Muscle of arm (tissue), 12 donors: Measurements from ENCODE around the gene PPP3CA. TPM values are rescaled to one million over a fixed set of nuclear protein-coding genes. Genes with fewer than 3 reads are reported as not detected.
"Not testable (repeated sequence)": the region's sequence is repeated elsewhere in the genome, so short reads cannot be mapped to it uniquely, and the experiment has no call there.

Experiments
- DNase-seq: peaks from one replicate; pipeline ENCODE4 v3.0.0-alpha.2; 2013
- polyA plus RNA-seq, 12 donors: library from polyadenylated mRNA; unstranded; fragments of 120-200 nt; gene quantifications; one replicate each; pipeline ENCODE4 v1.2.1, GENCODE V29; 2013; ENCODE audit not compliant: insufficient read length in 12 of 12

PPP3CA gene
- polyA plus RNA-seq, 12 donors, result 27.4 to 1,285 (median 33.7) TPM

DNA sequence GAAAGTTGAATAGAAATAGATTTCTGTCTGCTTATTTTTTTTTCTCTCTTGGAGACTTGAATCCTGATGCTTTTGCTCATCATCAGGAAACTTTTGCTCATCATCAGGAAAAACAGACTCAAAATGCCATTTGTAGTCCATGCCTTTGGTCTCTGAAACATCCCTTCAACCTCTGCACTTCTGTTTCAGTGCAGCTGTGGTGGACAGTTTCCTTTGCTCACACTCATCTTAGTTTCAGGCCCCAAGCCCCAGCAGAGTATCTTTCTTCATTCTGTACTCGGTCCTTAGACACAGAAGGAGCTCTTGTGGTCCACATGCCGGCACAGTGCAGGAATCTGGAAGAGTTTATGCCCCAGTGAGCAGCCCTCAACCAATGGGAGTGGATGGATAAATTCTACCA, 337.9 kb downstream of the PPP3CA start:
- DNase-seq, result no peak

DNA sequence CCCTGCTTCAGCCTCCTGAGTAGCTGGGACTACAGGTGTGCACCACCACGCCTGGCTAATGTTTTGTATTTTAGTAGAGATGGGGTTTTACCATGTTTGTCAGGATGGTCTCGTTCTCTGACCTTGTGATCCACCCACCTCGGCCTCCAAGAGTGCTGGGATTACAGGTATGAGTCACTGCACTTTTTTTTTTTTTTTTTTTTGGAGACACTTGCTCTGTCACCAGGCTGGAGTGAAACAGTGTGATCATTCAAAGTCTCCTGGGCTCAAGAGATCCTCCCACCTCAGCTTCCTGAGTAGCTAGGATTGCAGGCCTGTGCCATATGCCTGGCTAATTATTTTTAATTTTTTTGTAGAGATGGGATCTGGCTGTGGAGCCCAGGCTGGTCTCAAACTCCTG, 338.8 kb downstream of the PPP3CA start:
- no peak for DNase-seq

DNA sequence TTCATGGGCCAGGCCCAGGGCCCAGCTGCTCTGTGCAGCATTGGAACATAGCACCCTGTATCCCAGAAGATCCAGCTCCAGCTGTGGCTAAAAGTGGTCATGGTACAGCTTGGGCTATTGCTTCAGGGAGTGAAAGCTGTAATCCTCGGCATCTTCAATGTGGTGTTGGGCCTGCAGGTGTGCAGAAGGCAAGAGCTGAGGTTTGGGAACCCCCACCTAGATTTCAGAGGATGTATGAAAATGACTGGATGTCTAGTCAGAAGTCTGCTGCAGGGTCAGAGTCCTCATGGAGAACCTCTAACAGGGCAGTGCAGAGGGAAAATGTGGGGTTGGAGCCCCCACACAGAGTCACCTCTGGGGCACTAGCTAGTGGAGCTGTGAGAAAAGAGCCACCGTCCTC, 341.7 kb downstream of the PPP3CA start:
- DNase-seq, result no peak

GRCh38 chr4:101000496-101000895, 346.8 kb downstream of the PPP3CA start:
- no peak for DNase-seq

DNA sequence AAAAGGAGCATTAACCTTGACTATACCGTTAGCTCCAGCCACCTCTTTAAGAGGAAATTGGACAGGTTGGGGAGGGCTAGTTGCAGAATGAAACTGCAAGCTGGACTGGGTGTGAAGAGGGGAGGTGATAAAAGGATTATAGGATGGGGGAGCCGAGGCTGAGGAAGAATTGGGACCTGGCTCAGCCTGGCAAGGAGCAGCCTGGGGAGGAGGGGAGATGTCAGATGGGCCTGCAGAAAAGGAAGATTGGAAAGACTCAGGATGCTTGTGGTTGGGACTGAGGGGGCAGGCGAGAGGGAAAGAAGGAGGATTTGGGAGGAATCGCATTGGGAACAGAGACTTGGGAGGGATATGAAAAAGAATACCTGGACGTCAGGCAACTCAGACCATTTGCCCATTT, 351.7 kb downstream of the PPP3CA start:
- DNase-seq, result no peak

DNA sequence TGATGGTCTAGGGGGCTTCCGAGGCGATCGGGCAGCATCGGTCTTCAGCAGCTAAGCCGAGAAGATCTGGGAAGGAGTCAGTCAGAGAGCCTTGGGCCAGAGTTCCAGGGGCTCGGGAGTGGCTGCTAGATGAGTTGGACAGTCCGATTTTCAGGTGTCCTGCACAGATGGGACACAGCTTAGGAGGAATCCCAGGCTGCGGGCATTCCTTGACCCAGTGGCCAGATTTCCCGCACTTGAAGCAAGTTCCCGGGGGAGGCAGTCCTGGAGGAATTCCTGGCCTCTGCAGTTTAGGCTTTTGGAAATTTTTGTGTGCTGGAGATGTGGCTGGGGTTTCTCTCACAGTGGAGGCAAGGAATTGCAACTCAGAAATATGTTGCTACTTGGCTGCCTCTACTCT, 352.3 kb downstream of the PPP3CA start:
- not testable (repeated sequence) for DNase-seq

- not testable (repeated sequence) for DNase-seq
Observed at GRCh38 chr4:100991332-100992069, 355.8 kb downstream of the PPP3CA start.

GRCh38 chr4:100989401-100989800, 357.9 kb downstream of the PPP3CA start:
- DNase-seq, result no peak

GRCh38 chr4:100988876-100989275, 358.4 kb downstream of the PPP3CA start:
- no peak for DNase-seq

GRCh38 chr4:100986360-100986868, 360.9 kb downstream of the PPP3CA start:
- no peak for DNase-seq

GRCh38 chr4:100985576-100985975, 361.8 kb downstream of the PPP3CA start:
- DNase-seq, result no peak

GRCh38 chr4:100984901-100985300, 362.4 kb downstream of the PPP3CA start:
- DNase-seq, result no peak

GRCh38 chr4:100983426-100983825, 363.9 kb downstream of the PPP3CA start:
- no peak for DNase-seq

DNA sequence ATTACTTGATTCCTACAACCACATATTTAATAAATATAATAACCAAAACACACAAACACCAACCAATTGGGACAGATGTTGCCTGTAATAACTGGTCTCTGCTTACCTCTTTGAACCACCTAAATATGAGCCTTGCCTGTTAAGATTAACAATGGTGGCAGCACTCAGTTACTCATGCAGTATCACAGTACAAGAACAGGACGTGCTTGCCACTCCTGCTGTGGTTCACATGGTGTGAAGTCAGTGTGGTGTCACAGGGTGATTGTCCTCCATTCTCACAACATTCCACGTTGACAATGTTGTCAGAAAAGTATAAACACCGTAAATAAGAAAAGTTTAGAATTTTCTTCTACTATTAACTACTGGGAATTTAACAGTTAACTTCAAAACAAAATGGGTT, 365.0 kb downstream of the PPP3CA start:
- no peak for DNase-seq

GRCh38 chr4:100981447-100982204, 365.7 kb downstream of the PPP3CA start:
- no peak for DNase-seq

DNA sequence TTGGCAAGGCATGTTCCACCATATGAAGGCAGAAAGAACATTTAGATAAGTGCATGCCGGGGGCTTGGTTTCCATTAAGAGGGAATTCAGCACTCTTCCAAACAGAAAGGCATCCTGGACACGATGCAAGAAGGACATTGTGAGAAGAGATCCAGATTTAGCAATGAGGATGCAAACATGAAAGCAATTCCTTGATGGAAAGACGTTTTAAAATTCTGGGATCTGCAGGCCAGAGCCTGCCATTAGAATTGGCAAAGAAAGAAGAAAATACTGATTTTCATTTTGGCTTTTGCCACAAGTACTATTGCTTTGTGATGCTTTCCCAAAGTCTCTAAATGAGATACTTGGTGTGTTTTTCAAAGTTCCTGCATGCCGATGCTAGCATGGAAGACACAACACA, 367.6 kb downstream of the PPP3CA start:
- DNase-seq, result no peak

DNA sequence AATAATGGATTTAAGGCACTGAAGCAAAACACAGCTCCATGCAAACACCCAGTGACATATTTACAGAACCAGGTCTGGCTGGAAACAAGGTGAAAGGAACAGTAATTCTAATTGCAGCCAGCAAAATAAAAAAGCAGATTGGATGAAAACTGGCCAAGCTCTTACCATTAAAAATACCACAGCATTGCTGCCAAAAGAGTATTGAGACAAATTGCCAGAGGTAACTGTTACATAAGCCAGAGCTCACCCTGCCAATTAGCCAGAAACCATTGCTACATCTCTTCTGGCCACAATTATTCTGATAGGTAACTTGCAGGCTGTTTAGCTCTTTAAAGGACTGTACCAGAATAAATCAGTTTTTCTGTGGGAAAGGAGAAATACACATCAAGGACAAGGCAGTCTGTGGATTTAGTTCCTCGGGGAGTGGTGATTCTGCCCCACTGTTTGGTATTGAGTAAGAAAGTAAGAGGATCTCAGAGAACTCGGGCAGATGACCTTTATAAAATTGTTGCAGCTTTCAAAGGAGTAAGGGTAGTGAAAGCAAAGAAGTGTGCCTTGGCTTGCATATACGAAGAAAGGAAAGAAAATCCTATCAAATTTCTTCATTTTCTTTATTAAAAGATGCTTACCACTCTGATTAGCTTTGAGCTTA, 369.5 kb downstream of the PPP3CA start:
- DNase-seq, result no peak

GRCh38 chr4:100977274-100977673, 370.1 kb downstream of the PPP3CA start:
- DNase-seq, result no peak
